Measurements from ENCODE around the gene SULT4A1.
A peak's percentile ranks its signal among the peaks of the same experiment; 100 is the strongest.

SULT4A1 gene

GRCh38 chr22:43812890-43813289 is 49.4 kb downstream of the SULT4A1 start:
- DNase-seq (ENCODE audit: low spot score) = no peak
- Histone ChIP-seq H3K27ac (ENCODE audit: poor library complexity, severe bottlenecking) (peak overlapping the region; percentile 12), H3K27me3 (ENCODE audit: insufficient read depth, poor library complexity, severe bottlenecking) (no peaks in the 10 kb centered on the region), H3K36me3 (ENCODE audit: low read depth) (no peaks in the 10 kb centered on the region), H3K4me3 (ENCODE audit: severe bottlenecking) (peak overlapping the region; percentile 95), H3K9me3 (ENCODE audit: severe bottlenecking) (no peaks in the 10 kb centered on the region), H3K4me1 (ENCODE audit: insufficient read depth, poor library complexity, severe bottlenecking) (peaks cover 7% of the 10 kb centered on the region)
- TF ChIP-seq CTCF (IDR thresholded peaks at IDR 0.05; ENCODE audit: poor library complexity, severe bottlenecking) = no peak
- ATAC-seq (ENCODE audit: low read depth) = no peak

DNA sequence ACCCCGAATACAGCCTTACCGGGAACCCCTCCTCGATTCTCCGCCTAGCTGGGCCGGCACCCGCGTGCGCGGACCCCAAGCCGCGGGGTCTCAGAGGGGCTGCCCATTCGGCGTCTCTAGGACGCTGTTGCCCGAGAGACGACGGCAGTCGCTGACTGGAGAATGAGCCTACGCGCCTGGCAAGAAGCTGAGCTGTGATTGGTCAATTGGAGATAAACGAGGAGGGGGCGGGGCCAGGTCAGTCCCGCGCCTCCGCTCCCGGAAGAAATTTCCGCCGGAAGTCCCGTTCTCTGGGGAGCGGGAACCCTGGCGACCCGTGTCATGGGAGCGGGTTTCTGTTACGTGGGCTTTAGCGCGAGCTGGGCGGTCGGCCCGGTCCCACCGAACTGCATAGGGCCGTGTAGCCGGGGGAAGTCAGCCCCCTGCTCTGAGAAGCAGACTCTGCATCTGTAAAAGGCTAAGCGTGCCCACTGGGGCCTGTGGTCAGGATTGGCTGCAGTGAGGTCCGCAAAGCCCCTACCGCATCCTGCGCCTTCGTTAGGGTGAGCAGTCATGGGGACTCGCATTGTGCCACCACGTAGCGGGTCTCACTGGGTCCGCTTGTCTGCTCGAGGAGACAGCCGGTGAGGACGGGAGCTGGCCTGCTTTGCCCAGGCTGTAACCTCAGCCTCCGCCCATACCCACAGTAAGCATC is 50.0 kb downstream of the SULT4A1 start, which contains the start of gene EFCAB6:
Gene EFCAB6, minus strand, starts transcription at position 157 of the 694 bp plus-strand sequence. CDS start 29,987 bp downstream, outside the sequence.
- ATAC-seq (ENCODE audit: low read depth) = peak; percentile 93
- Histone ChIP-seq H3K27me3 (ENCODE audit: insufficient read depth, poor library complexity, severe bottlenecking) (no peaks in the 10 kb centered on the region), H3K4me3 (ENCODE audit: severe bottlenecking) (peak within 1 kb of the TSS; percentile 95), H3K9me3 (ENCODE audit: severe bottlenecking) (no peaks in the 10 kb centered on the region), H3K4me1 (ENCODE audit: insufficient read depth, poor library complexity, severe bottlenecking) (peaks cover 7% of the 10 kb centered on the region), H3K36me3 (ENCODE audit: low read depth) (no peaks in the 10 kb centered on the region), H3K27ac (ENCODE audit: poor library complexity, severe bottlenecking) (peak within 1 kb of the TSS; percentile 12)
- no peak for TF ChIP-seq CTCF (IDR thresholded peaks at IDR 0.05; ENCODE audit: poor library complexity, severe bottlenecking)
- DNase-seq (ENCODE audit: low spot score) = peak; percentile 86

- no peaks in the 10 kb centered on the region for H3K9me3 ChIP-seq (ENCODE audit: severe bottlenecking)
- H3K27ac ChIP-seq (ENCODE audit: poor library complexity, severe bottlenecking) = no peak overlapping the region
- TF ChIP-seq CTCF (IDR thresholded peaks at IDR 0.05; ENCODE audit: poor library complexity, severe bottlenecking) = no peak
- ATAC-seq (ENCODE audit: low read depth) (peak; percentile 51), DNase-seq (ENCODE audit: low spot score) (no peak)
- no peaks in the 10 kb centered on the region for H3K36me3 ChIP-seq (ENCODE audit: low read depth)
- H3K27me3 ChIP-seq (ENCODE audit: insufficient read depth, poor library complexity, severe bottlenecking) = no peaks in the 10 kb centered on the region
- peaks cover 7% of the 10 kb centered on the region for H3K4me1 ChIP-seq (ENCODE audit: insufficient read depth, poor library complexity, severe bottlenecking)
- H3K4me3 ChIP-seq (ENCODE audit: severe bottlenecking) = peak overlapping the region; percentile 95
Observed at GRCh38 chr22:43811777-43812148, 50.5 kb downstream of the SULT4A1 start.

- Histone ChIP-seq H3K27me3 (ENCODE audit: insufficient read depth, poor library complexity, severe bottlenecking) (no peaks in the 10 kb centered on the region), H3K4me3 (ENCODE audit: severe bottlenecking) (no peak overlapping the region), H3K36me3 (ENCODE audit: low read depth) (no peaks in the 10 kb centered on the region), H3K4me1 (ENCODE audit: insufficient read depth, poor library complexity, severe bottlenecking) (no peaks in the 10 kb centered on the region), H3K9me3 (ENCODE audit: severe bottlenecking) (no peaks in the 10 kb centered on the region), H3K27ac (ENCODE audit: poor library complexity, severe bottlenecking) (no peak overlapping the region)
- DNase-seq (ENCODE audit: low spot score) (no peak), ATAC-seq (ENCODE audit: low read depth) (no peak)
- no peak for TF ChIP-seq CTCF (IDR thresholded peaks at IDR 0.05; ENCODE audit: poor library complexity, severe bottlenecking)
Observed at GRCh38 chr22:43802897-43803495, 59.3 kb downstream of the SULT4A1 start.

- H3K27ac ChIP-seq (ENCODE audit: poor library complexity, severe bottlenecking) = no peak overlapping the region
- TF ChIP-seq CTCF (IDR thresholded peaks at IDR 0.05; ENCODE audit: poor library complexity, severe bottlenecking) = no peak
- no peak for ATAC-seq (ENCODE audit: low read depth)
Observed at GRCh38 chr22:43800970-43801369, 61.3 kb downstream of the SULT4A1 start.

More at GRCh38 chr22:43800970-43801369, 61.3 kb downstream of the SULT4A1 start:
- Histone ChIP-seq H3K36me3 (ENCODE audit: low read depth) (no peaks in the 10 kb centered on the region), H3K27me3 (ENCODE audit: insufficient read depth, poor library complexity, severe bottlenecking) (no peaks in the 10 kb centered on the region), H3K4me3 (ENCODE audit: severe bottlenecking) (no peak overlapping the region), H3K9me3 (ENCODE audit: severe bottlenecking) (no peaks in the 10 kb centered on the region), H3K4me1 (ENCODE audit: insufficient read depth, poor library complexity, severe bottlenecking) (no peaks in the 10 kb centered on the region)
- DNase-seq (ENCODE audit: low spot score) = no peak

Measured in RWPE2 (cell line).